Cardiac muscle cell (in vitro differentiated cells and primary cell): ENCODE results near the gene PMM2. TPM values are rescaled to one million over a fixed set of nuclear protein-coding genes. Genes with fewer than 3 reads are reported as not detected.

Experiments used
- DNase-seq, 2 donors: peaks; one replicate each; pipeline versions ENCODE4 v3.0.0 to v3.0.0-alpha.2; 2010 to 2017; ENCODE audit warnings: low read depth in 1 of 2, low spot score in 1 of 2
- H3K27ac ChIP-seq: fragments of 200-600 bp; sonication (generic); 2 replicates; pipeline ENCODE4 v1.5.1; 2016
- H3K27me3 ChIP-seq: fragments of 200-600 bp; sonication (generic); 2 replicates; pipeline ENCODE4 v1.6.0; 2016; ENCODE audit warnings: control low read depth
- H3K36me3 ChIP-seq: fragments of 200-600 bp; sonication (generic); 2 replicates; pipeline ENCODE4 v1.5.1; 2016; ENCODE audit warnings: control low read depth
- H3K4me1 ChIP-seq: fragments of 200-600 bp; sonication (generic); 2 replicates; pipeline ENCODE4 v1.8.1; 2017; ENCODE audit warnings: low read depth, mild to moderate bottlenecking, mixed run types
- H3K4me3 ChIP-seq: fragments of 200-600 bp; sonication (generic); 2 replicates; pipeline ENCODE4 v1.5.1; 2016; ENCODE audit warnings: mild to moderate bottlenecking
- H3K9me3 ChIP-seq: fragments of 200-600 bp; sonication (generic); 2 replicates; pipeline ENCODE4 v1.5.1; 2017; ENCODE audit warnings: low read depth, mild to moderate bottlenecking, control low read depth
- CTCF ChIP-seq: IDR thresholded peaks from 2 replicates; pipeline ENCODE4 v1.5.1; 2012; ENCODE audit warnings: low read depth, mild to moderate bottlenecking, low read length
- polyA plus RNA-seq: library from polyadenylated mRNA; unstranded; fragments of >200 nt; fragmentation: Nextera tagmentation; extraction: Ambion mirVana; gene quantifications from 2 replicates; pipeline ENCODE4 v1.2.1, GENCODE V29; 2016
- total RNA-seq: library from RNA; depleted of rRNA; stranded (reverse); fragments of >200 nt; gene quantifications from 2 replicates; pipeline ENCODE4 v1.2.3, GENCODE V29; 2016

The PMM2 gene
- total and polyA plus RNA-seq, 2 experiments from 2014 or later = 12.9 to 14.2 TPM

- no peak overlapping the region for H3K4me3 ChIP-seq
- no peaks in the 10 kb centered on the region for H3K27me3 ChIP-seq
- peaks cover 20% of the 10 kb centered on the region for H3K36me3 ChIP-seq
- no peaks in the 10 kb centered on the region for H3K4me1 ChIP-seq
- H3K9me3 ChIP-seq = no peaks in the 10 kb centered on the region
- H3K27ac ChIP-seq = no peak overlapping the region
- TF ChIP-seq CTCF = no peak
- no peak for DNase-seq
Measured at GRCh38 chr16:8763899-8764298, 33.7 kb upstream of the PMM2 start.

GRCh38 chr16:8764525-8765250 is 33.0 kb upstream of the PMM2 start:
- H3K4me1 ChIP-seq = no peaks in the 10 kb centered on the region
- no peak overlapping the region for H3K27ac ChIP-seq
- peaks cover 23% of the 10 kb centered on the region for H3K36me3 ChIP-seq
- no peaks in the 10 kb centered on the region for H3K9me3 ChIP-seq
- no peak for TF ChIP-seq CTCF
- DNase-seq = no peak
- H3K4me3 ChIP-seq = no peak overlapping the region
- H3K27me3 ChIP-seq = no peaks in the 10 kb centered on the region

- Histone ChIP-seq H3K4me3 (no peak overlapping the region), H3K27me3 (no peaks in the 10 kb centered on the region), H3K27ac (no peak overlapping the region), H3K4me1 (no peaks in the 10 kb centered on the region), H3K36me3 (peaks cover 25% of the 10 kb centered on the region), H3K9me3 (no peaks in the 10 kb centered on the region)
- no peak for DNase-seq
- no peak for TF ChIP-seq CTCF
Measured at GRCh38 chr16:8767176-8767575, 30.5 kb upstream of the PMM2 start.

GRCh38 chr16:8768283-8768682 is 29.4 kb upstream of the PMM2 start:
- no peaks in the 10 kb centered on the region for H3K27me3 ChIP-seq
- DNase-seq = no peak
- no peak overlapping the region for H3K27ac ChIP-seq
- H3K36me3 ChIP-seq = peaks cover 32% of the 10 kb centered on the region
- H3K4me1 ChIP-seq = no peaks in the 10 kb centered on the region
- no peak for TF ChIP-seq CTCF
- H3K9me3 ChIP-seq = no peaks in the 10 kb centered on the region
- H3K4me3 ChIP-seq = no peak overlapping the region

- DNase-seq = no peak
- H3K27ac ChIP-seq = no peak overlapping the region
- no peaks in the 10 kb centered on the region for H3K9me3 ChIP-seq
- H3K36me3 ChIP-seq = peaks cover 35% of the 10 kb centered on the region
- H3K27me3 ChIP-seq = no peaks in the 10 kb centered on the region
- no peaks in the 10 kb centered on the region for H3K4me1 ChIP-seq
- no peak overlapping the region for H3K4me3 ChIP-seq
- no peak for TF ChIP-seq CTCF
Measured at GRCh38 chr16:8768692-8769091, 28.9 kb upstream of the PMM2 start.
